H1 (cell line): Measurements from ENCODE around the gene PRSS36. TPM values are rescaled to one million over a fixed set of nuclear protein-coding genes. Genes with fewer than 3 reads are reported as not detected.

Source experiments
- CBX8 ChIP-seq: fragments of 300-800, 300-1000 bp; sonication (generic); IDR thresholded peaks from 2 replicates; pipeline ENCODE4 v1.7.1; 2016; ENCODE audit warnings: low read depth, low read length, borderline replicate concordance
- CREB1 ChIP-seq: IDR thresholded peaks from 2 replicates; pipeline ENCODE4 v1.6.1; 2012; ENCODE audit warnings: inconsistent platforms
- E2F6 ChIP-seq: IDR thresholded peaks from 2 replicates; pipeline ENCODE4 v1.6.1; 2012; ENCODE audit warnings: inconsistent platforms
- HDAC2 ChIP-seq, 2 experiments: fragments of 300-600 bp in 1 of 2; sonication (generic) in 1 of 2; IDR thresholded peaks; 2 replicates each; pipeline ENCODE4 v1.6.1; 2011 to 2012; ENCODE audit warnings: low read depth in 2 of 2, low read length in 2 of 2, mild to moderate bottlenecking in 2 of 2, moderate library complexity in 2 of 2, borderline replicate concordance in 1 of 2, inconsistent platforms in 1 of 2
- KDM1A ChIP-seq: fragments of 200-600, 300-600 bp; sonication (generic); IDR thresholded peaks from 2 replicates; pipeline ENCODE4 v1.7.1; 2016; ENCODE audit warnings: mild to moderate bottlenecking, low read length, borderline replicate concordance
- NANOG ChIP-seq: IDR thresholded peaks from 2 replicates; pipeline ENCODE4 v1.6.1; 2011; ENCODE audit warnings: low read length, low read depth, mild to moderate bottlenecking, inconsistent platforms; ENCODE audit not compliant: insufficient read depth, poor library complexity, severe bottlenecking
- RBBP5 ChIP-seq: IDR thresholded peaks from 2 replicates; pipeline ENCODE4 v1.7.1; 2012; ENCODE audit warnings: low read depth, mild to moderate bottlenecking, inconsistent platforms, low read length, moderate library complexity, borderline replicate concordance
- polyA plus RNA-seq, 7 experiments: library from polyadenylated mRNA; depleted of rRNA in 3 of 7; stranded (reverse) in 5 of 7; unstranded in 2 of 7; fragments of >200 nt in 5 of 7; fragments of 200-250 nt in 2 of 7; gene quantifications; 1 replicate in 5 of 7; 2 replicates in 1 of 7; 4 replicates in 1 of 7; pipeline versions ENCODE4 v1.2.1 to v1.2.3, GENCODE V29; 2011 to 2013; ENCODE audit warnings: missing spikeins in 2 of 7, mixed read lengths in 2 of 7
- total RNA-seq: library from RNA; stranded (reverse); fragmentation: NEBNext Ultra II Directional; extraction: Animal tissue kit (Norgen Biotek cat#: 25700); gene quantifications from 2 replicates; pipeline ENCODE4 v1.2.1, GENCODE V29; 2021

Gene PRSS36
- total and polyA plus RNA-seq, 2 of the 8 experiments (the other 6 are each of a cell fraction or from before 2014, with no cell fraction given) = 1.3 to 1.9 TPM

- TF ChIP-seq E2F6 = peak; percentile 97
- no peak for TF ChIP-seq NANOG
- TF ChIP-seq RBBP5 = no peak
- TF ChIP-seq HDAC2 (IDR thresholded peaks at IDR 0.05; ENCODE audit: borderline replicate concordance in 1 of 2, low read depth in 2 of 2, low read length in 2 of 2) = peak in 1 of 2 experiments; percentile 94; a peak in 1 of 4 replicates
- peak; percentile 72; the same call in 1 of the 2 replicates for TF ChIP-seq KDM1A
- peak; percentile 14; the same call in 1 of the 2 replicates for TF ChIP-seq CREB1
- TF ChIP-seq CBX8 = no peak
Observed at GRCh38 chr16:31094088-31094423, 55.8 kb downstream of the PRSS36 start (continued).
